NCI-H2196 treated with DMSO at 0.1 percent for 48 hours (cell line): ENCODE results near the gene INCA1.

ENCODE experiments used
- DNase-seq: peaks from one replicate; lab custom pipeline; 2025; ENCODE audit not compliant: unreplicated experiment; lab: John Stamatoyannopoulos, UW

The INCA1 gene

DNA sequence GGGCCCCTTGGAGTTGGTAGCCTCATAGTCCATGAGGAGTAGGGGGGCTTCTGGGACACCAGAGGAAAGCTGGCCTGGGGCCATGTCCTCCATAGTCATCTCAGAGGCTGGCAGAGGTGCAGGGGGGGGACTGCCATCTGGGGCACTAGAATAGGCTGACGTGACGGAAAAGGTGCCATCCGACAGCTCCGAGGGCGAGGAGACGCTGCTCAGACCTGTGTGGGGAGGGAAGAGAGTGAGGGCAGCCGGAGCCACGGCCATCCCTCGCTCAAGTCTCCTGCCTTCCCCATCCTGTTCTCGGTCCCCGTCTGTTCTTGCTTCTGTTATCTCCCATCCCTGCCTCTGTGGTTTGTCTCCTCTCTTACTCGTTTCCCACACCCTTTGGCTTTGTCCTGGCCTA lies 25.0 kb downstream of the INCA1 start:
- no peak for DNase-seq

DNA sequence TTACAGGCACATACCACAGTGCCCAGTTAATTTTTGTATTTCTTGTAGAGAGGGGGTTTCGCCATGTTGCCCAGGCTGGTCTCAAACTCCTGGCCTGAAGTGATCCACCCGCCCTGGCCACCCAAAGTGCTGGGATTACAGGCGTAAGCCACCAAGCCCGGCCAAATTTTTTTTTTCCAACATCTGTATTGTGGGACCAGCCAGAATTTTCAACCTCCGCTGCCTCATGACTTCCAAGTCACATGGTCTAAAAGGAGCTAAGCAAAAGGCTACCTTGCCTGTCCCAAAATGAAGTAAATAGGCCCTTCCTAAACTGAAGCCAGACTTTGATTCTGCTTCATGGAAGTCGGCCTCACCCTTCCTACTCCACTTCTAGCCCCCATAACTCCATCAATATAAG lies 25.5 kb downstream of the INCA1 start:
- DNase-seq: no peak

GRCh38 chr17:4970273-4970672 lies 27.0 kb downstream of the INCA1 start:
- DNase-seq: no peak

DNA sequence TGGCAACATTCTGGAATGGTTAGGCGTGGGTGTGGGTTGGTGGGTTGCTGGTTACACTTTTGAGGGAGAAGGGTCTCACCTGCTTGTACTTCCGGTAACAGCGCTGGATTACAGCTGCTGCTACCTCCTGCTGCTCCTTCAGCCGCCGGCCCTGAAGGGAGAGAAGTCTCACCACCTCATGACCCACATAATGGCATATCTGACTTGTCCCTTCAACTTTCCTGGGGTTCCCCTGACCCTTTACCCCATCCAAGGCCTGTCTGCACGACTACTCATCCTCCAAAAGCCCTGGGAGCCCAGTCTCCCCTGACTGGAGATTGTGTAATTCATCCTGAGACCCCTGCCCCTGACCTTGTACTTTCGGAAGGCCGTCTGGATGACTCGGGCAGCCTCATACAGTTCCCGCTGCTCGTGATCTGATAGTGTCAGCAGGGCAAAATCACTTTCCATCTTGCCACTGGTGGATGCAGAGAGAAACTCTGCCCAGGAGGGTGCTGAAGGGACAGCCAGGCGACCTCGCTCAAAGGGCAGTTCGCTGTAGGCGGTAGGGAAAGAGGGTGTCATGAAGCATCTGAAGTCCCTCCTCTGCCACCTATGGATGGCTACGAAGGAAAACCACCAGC lies 27.7 kb downstream of the INCA1 start:
- no peak for DNase-seq

GRCh38 chr17:4969047-4969550 lies 28.2 kb downstream of the INCA1 start:
- no peak for DNase-seq

GRCh38 chr17:4968486-4969046 lies 28.8 kb downstream of the INCA1 start:
- DNase-seq: no peak

GRCh38 chr17:4967539-4968485 lies 29.5 kb downstream of the INCA1 start, which contains the start of gene SPAG7:
Gene SPAG7, minus strand, starts transcription at chr17:4967817. Its CDS starts 13 bp downstream, at chr17:4967804.
- DNase-seq: peak; percentile 53

GRCh38 chr17:4966844-4967538 lies 30.3 kb downstream of the INCA1 start:
- peak; percentile 95 for DNase-seq

GRCh38 chr17:4965311-4965986 lies 31.9 kb downstream of the INCA1 start:
- DNase-seq: no peak

- DNase-seq: no peak
Observed at GRCh38 chr17:4960279-4960922, 36.9 kb downstream of the INCA1 start.

DNA sequence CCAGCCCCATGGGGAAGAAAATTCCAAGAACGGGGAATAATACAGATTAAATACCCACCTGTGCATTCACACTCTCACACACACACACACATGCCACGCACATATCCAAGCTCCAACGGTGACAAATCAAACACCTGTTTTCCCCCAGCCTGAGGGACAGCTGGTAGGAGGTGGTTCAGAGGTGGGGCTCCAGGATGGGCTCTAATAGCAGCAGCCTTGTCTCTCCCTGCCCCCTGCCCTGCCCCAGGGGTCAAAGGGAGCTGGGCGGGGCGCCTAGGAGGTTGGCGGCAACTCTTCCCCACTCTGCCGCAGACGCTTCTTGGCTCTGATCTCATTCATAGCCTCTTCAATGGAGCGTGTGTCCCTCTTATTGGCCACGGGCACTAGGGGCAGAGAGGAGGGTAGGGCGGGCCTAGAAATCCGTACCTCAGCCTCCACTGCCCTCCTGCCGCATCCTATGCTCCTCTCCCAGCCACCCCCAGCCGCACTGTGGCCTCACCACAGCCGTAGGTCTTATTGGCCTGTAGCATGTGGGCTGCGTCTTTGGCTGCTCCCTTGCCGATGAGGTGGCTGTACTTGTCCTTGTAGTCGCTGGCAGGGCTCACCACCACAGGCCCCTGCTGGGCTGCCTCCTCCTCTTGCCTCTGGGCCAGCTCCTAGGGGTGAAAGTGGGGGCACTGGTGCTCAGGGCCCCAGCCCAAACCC lies 37.9 kb downstream of the INCA1 start:
- DNase-seq: no peak

GRCh38 chr17:4958102-4958501 lies 39.2 kb downstream of the INCA1 start:
- no peak for DNase-seq

- DNase-seq: no peak
Observed at GRCh38 chr17:4956493-4957061, 40.7 kb downstream of the INCA1 start.

DNA sequence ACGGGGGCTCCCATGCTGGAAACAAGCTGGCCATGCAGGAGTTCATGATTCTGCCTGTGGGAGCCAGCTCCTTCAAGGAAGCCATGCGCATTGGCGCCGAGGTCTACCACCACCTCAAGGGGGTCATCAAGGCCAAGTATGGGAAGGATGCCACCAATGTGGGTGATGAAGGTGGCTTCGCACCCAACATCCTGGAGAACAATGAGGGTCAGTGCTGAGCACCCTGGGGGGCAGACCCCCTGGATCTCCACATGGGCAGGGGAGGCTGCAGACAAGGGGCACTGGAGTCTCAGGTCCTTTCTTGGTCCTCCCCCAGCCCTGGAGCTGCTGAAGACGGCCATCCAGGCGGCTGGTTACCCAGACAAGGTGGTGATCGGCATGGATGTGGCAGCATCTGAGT lies 42.2 kb downstream of the INCA1 start:
- DNase-seq: no peak

GRCh38 chr17:4953451-4953961 lies 43.8 kb downstream of the INCA1 start:
- no peak for DNase-seq

GRCh38 chr17:4951486-4951885 lies 45.8 kb downstream of the INCA1 start:
- DNase-seq: no peak

GRCh38 chr17:4950746-4951204 lies 46.5 kb downstream of the INCA1 start, which contains the start of gene ENO3:
Gene ENO3, plus strand, starts transcription at chr17:4951119. Its CDS starts 711 bp downstream, at chr17:4951830.
- DNase-seq: no peak

DNA sequence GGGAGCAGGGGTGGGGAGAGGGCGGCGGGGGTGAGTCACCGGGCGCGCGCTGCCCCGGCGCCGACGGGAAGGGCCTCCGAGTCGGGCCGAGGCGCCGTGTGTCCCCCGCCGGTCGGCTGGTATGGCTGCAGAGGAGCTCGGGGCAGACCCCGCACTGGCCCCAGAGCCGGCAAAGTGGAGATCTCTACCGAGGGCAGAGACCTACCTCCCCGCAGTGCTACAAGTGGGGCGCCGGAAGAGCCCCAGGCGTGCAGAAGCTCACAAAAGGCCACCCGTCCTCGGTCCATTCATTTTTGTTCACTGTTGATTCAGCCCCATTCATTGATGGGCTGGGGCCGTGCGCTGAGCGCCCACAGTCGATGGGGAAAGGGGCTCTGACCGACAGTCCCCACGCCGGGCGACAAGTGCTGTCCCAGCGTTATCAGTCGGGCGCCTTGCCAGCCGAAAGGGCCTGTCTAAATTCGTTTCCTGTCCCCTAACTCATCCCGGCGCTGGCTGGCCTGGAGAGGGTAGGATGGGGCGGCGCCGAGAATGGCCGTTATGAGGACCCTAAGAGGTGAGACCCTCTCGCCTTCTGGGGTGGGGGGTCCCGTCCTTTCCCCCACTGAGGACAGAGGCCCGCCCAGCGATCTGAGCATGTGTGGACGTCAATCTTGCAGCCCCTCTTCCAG lies 47.1 kb downstream of the INCA1 start:
- no peak for DNase-seq
